Measurements from ENCODE around the gene GAA.
"Not testable (repeated sequence)": the region's sequence is repeated elsewhere in the genome, so short reads cannot be mapped to it uniquely, and the experiment has no call there.

GAA gene

GRCh38 chr17:80084773-80085172, 16.6 kb upstream of the GAA start:
- DNase-seq, result no peak

- no peak for DNase-seq
Measured at GRCh38 chr17:80086081-80086480, 15.3 kb upstream of the GAA start.

GRCh38 chr17:80086616-80087015, 14.8 kb upstream of the GAA start:
- no peak for DNase-seq

DNA sequence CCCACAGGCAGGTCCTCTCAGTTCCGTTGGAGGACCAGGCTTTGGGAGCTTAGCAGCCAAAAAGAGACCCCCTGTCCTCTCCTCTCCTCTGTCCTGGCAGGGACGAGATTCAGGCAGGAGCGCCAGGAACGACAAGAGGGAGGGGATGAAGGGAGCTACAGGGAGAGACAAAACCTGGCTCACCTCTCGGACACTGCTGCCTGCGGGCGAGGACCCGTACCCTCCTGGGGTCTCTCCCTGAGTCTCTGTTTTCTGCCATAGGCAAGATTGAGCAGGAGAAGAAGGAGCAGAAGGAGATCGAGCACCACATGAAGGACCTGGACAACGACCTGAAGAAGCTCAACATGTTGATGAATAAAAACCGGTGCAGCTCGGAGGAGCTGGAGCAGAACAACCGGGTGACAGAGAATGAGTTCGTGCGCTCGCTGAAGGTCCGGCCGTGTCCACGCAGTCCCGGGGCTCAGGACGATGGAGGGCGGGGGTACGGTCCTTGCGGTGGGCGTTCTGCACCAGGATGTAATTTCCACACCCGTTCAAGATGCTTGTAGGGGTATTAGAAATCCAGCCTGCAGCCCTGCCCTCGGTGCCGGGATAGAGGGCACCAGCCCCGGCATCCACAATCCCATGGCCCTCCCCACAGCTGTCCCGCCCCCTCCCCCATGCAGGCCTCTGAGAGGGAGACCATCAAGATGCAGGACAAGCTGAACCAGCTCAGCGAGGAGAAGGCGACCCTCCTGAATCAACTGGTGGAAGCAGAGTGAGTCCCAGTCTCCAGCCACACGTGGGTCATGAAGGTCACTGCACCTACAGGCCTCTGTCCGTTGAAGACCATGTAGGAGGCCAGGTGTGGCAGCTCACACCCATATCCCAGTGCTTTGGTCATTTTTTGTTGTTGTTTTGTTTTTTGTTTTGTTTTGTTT, 13.8 kb upstream of the GAA start:
- no peak for DNase-seq

DNA sequence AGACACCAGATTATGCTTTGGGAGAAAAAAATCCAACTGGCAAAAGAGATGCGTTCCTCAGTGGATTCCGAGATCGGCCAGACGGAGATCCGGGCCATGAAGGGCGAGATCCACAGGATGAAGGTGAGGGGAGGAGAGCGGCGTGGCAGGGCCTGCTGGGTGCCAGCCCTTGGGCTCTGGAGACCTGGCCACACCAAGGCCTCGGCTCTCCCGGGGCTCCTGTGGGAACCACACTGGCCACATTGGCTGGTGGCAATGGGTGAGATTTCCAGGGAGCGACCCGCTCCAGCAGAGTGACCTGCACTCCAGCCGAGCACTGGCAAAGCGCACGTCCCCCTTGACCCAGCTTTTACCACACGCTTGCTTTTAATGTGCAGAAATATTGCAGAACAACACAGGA, 11.6 kb upstream of the GAA start:
- DNase-seq, result no peak

GRCh38 chr17:80090164-80090563, 11.2 kb upstream of the GAA start:
- not testable (repeated sequence) for DNase-seq

DNA sequence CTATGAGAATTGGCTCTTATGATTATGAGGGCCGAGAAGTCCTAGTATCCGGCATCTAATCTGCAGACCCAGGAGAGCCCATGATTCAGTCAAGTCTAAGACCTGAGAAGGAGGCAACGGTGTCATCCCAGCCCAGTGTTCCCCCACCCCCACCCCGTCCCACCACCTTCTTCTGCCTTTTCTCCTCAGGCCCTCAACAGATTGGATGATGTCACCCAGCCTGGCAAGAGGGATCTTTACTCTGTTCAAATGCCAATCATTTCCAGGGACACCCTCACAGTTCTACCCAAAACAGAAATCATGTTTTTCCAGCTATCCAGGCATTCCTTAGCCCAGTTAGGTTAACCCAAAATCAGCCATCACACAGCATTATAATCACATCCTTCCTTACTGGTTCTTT, 10.0 kb upstream of the GAA start:
- no peak for DNase-seq

- DNase-seq, result no peak
Measured at GRCh38 chr17:80092959-80093358, 8.4 kb upstream of the GAA start.

- DNase-seq, result no peak
Measured at GRCh38 chr17:80095038-80095843, 6.1 kb upstream of the GAA start.

DNA sequence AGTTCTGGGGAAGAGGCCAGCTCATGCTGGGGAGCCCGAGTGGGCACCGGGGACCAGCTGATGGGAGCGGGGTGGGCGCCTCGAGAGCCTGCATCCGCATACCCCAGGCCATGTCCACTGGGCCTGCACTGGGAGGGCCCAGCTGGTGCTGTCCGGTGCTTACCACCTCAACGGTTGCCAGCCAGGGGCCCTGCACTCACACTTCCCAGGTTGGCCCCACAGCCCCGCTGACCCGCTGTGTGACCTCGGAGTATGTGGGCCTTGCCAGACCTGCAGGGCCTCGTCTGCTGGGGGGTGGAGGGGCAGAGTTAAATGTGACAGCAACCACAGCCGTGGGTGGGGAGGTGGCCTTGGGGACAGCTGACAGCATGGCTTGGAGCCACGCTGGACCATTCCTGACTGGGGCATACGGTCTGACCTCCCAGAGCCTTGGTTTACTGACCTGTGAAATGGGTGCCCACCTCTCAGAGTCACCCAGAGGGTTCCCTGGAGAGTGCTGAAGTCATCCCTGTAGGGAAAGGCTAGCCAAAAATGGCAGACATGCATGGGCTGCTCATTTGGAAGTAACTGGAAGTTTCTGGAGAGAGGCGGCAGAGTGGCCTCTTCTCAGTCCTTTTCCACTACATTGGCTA, 5.4 kb upstream of the GAA start:
- DNase-seq, result no peak

GRCh38 chr17:80096561-80097021, 4.8 kb upstream of the GAA start:
- no peak for DNase-seq

DNA sequence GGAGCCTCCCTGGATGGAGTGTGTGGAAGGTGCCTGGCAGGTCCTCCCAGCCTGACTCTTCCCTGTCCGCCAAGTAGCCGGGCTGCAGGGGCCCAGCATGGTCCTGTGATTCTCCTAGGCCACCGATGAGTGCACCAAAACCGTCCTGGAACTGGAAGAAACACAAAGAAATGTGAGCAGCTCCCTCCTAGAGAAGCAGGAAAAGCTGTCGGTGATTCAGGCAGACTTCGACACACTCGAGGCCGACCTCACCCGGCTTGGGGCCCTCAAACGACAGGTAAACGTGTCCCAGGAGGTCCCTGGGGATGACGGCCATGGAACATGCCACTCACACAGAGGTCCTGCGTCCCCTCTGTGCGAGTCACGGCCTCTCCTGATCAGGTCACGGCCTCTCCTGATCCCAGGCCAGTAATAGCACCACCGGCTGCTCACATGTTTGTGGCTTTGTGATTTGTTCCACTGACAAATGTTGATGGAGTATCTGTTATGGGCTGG, 4.2 kb upstream of the GAA start:
- DNase-seq, result no peak

GRCh38 chr17:80097844-80098691, 3.3 kb upstream of the GAA start:
- DNase-seq, result no peak

GRCh38 chr17:80099291-80100034, 1.9 kb upstream of the GAA start:
- no peak for DNase-seq

DNA sequence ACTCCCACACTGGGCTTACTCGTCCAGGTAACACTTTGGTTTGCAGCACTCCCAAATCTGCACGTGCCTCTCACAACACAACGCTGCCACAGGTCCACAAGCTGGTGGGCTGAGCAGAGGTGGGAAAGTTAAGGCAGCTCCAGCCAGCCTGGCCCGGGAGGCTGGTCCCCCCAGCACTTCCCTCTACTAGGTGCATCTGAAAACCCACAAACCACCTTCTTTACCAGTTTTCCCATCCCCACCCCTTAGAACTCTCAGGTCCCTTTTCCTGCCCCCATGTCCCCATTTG, 1.4 kb upstream of the GAA start:
- no peak for DNase-seq

DNA sequence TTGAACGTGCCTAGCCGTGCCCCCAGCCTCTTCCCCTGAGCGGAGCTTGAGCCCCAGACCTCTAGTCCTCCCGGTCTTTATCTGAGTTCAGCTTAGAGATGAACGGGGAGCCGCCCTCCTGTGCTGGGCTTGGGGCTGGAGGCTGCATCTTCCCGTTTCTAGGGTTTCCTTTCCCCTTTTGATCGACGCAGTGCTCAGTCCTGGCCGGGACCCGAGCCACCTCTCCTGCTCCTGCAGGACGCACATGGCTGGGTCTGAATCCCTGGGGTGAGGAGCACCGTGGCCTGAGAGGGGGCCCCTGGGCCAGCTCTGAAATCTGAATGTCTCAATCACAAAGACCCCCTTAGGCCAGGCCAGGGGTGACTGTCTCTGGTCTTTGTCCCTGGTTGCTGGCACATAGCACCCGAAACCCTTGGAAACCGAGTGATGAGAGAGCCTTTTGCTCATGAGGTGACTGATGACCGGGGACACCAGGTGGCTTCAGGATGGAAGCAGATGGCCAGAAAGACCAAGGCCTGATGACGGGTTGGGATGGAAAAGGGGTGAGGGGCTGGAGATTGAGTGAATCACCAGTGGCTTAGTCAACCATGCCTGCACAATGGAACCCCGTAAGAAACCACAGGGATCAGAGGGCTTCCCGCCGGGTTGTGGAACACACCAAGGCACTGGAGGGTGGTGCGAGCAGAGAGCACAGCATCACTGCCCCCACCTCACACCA, 724 bp downstream of the GAA start:
- DNase-seq, result no peak

DNA sequence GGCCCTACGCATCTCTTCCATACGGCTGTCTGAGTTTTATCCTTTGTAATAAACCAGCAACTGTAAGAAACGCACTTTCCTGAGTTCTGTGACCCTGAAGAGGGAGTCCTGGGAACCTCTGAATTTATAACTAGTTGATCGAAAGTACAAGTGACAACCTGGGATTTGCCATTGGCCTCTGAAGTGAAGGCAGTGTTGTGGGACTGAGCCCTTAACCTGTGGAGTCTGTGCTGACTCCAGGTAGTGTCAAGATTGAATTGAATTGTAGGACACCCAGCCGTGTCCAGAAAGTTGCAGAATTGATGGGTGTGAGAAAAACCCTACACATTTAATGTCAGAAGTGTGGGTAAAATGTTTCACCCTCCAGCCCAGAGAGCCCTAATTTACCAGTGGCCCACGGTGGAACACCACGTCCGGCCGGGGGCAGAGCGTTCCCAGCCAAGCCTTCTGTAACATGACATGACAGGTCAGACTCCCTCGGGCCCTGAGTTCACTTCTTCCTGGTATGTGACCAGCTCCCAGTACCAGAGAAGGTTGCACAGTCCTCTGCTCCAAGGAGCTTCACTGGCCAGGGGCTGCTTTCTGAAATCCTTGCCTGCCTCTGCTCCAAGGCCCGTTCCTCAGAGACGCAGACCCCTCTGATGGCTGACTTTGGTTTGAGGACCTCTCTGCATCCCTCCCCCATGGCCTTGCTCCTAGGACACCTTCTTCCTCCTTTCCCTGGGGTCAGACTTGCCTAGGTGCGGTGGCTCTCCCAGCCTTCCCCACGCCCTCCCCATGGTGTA, 1.5 kb downstream of the GAA start:
- DNase-seq, result no peak

GRCh38 chr17:80103449-80104085, 2.2 kb downstream of the GAA start:
- no peak for DNase-seq

- no peak for DNase-seq
Measured at GRCh38 chr17:80104321-80104955, 3.1 kb downstream of the GAA start.
